HG03064 (cell line): ENCODE results near the gene CEP89.
"Not testable (repeated sequence)": the region's sequence is repeated elsewhere in the genome, so short reads cannot be mapped to it uniquely, and the experiment has no call there.

ENCODE experiments used
- ATAC-seq: cut with Tn5 transposase; IDR thresholded peaks from one replicate; pipeline ENCODE4 v1.9.1; 2021; ENCODE audit warnings: low read depth; ENCODE audit not compliant: unreplicated experiment

The CEP89 gene

GRCh38 chr19:32971715-32972540, at the start of gene CEP89, which contains the start of gene FAAP24:
TSS of gene CEP89 (minus strand) at chr19:32971958. CDS start at chr19:32971874, 84 bp downstream.
TSS of gene FAAP24 (plus strand) at chr19:32972242. CDS start at chr19:32973197, 955 bp downstream.
- ATAC-seq: peak; percentile 96

DNA sequence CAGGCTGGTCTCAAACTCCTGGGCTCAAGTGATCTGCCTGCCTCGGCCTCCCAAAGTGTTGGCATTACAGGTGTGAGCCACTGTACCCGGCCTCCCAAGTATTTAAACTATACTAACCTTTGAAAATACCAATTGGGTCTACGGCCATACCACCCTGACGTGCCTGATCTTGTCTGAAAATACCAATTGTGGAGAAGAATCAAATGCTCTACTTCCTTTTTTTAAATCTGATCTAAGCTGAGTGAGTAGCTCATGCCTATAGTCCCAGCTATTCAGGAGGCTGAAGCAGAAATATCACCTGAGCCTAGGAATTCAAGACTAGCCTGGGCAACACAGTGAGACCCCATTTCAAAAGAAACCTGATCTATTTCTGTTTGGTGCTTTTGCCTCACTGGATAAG, 39.1 kb upstream of the CEP89 start:
- not testable (repeated sequence) for ATAC-seq

DNA sequence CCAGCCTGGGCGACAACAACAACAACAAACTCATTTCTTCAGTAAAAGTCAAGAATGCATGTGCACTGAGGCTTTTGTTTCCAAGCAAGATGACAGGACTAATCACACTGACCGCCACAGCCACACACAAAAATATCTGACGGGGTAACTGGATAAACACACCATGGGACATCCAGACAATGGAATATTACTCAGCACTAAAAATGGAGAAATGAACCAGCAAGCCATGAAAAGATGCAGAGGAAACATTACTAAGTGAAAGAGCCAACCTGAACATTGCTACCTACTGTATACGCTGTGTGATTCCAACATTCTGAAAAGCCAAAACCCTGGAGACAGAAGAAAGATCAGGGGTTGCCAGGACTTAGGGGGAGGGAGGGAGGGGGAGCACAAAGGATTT, 37.0 kb upstream of the CEP89 start:
- no peak for ATAC-seq

DNA sequence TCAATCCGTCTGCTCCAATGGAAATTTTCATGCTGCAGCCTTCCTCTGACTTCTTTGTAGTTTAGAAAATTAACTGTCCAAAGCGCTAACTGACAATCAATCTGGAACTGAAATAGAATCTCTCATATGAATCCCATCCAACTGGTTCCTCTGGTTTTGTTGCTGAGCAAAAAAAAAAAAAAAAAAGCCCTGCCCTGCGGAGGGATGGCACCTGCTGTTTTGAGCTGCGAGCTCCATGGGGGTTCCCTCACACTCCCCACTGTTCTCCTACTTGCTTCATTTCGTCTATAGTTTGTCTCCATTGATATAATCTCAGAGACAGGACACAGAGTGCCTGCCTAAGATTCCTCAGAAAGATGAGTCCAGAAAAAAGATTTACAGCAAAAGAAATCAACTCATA, 33.7 kb upstream of the CEP89 start:
- ATAC-seq: no peak

GRCh38 chr19:33003424-33004024, 31.8 kb upstream of the CEP89 start:
- not testable (repeated sequence) for ATAC-seq

DNA sequence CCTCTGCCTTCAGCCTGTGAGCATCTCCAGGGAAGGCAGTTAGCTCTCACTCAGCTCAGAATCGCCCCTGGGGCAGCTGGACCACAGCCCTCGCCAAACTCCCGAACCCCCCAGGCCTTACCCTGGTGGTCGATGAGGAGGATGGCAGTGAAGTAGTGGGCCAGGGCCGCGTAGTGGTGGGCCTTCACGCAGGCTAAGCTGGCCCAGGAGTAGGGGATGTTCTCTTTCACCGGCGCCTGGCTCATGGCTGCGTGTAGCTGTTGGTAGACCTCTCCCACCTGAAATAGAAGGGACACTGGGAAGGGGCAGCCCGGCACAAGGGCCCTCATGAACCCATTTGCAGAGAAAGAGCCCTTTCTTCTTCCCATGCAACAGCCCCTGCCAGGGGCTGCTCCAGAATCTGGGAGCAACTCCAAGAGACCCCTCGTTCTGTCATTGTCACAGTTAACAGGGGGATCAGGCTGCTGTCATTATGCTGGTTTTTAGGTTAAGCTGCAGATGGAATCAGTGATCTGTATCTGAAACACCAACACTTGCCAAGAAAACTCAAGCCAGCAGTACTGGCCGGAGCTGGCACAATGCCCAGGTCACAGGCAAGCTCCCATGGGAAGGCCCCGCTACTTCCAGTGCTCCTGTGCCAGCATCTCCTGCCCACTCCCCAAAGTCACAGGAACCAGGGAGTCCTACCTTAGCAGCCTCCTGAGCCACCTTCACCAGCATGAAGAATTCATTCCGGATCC, 30.5 kb upstream of the CEP89 start:
- not testable (repeated sequence) for ATAC-seq

DNA sequence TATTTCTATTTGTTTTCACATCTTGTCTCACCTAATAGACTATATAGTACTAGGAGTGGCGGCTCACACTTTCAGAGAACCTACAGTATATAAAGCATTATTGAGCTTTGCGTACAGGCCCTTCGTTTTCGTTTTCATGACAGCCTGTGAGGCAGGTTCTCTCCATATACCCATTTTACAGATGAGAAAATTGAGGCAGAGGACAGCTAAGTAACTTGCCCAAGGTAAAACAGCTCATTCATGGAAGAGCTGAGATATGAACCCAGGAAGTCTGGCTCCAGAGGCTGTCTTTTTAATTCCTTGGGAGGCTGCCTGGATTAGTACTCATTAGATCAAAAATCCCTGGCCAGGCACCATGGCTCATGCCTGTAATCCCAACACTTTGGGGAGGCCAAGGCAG, 29.2 kb upstream of the CEP89 start:
- ATAC-seq: no peak

DNA sequence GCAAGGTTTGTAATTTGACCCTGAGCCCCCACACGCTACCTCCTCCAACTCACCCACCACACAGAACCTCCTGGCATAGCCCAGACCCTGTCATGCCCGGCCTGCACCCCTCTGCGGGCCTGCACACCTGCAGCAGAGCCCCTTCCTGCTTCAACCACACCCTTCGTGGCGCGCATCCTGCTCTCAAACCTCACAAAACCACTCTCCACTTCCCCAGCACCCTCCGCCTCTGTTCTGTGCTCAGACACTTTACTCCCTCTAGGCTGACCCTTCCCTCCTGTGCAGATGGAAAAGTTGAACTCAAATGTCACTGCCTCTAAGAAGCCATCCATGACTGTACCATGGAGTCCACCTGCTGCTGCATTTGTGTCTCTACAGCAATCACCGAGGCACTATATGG, 28.8 kb upstream of the CEP89 start:
- no peak for ATAC-seq

GRCh38 chr19:32998722-32999121, 27.0 kb upstream of the CEP89 start:
- ATAC-seq: no peak

- ATAC-seq: no peak
Measured at GRCh38 chr19:32997716-32998355, 26.1 kb upstream of the CEP89 start.

DNA sequence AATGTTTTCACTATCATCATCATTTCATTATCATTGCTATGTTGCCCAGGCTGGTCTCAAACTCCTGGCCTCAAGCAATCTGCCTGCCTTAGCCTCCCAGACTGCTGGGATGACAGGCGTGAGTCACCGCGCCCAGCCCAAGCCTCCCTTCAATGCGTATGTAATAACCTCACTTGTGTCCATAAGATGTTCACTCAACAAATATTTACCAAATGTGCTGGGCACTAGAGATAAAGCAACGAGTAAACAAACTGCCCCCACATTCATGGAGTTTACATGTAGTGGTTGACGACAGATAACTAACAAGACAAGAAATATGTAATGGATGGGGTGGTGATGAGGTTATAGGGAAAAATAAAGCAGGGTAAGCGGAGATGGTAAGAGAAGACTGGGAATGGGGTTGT, 25.3 kb upstream of the CEP89 start:
- ATAC-seq: not testable (repeated sequence)

- not testable (repeated sequence) for ATAC-seq
Measured at GRCh38 chr19:32995966-32996365, 24.2 kb upstream of the CEP89 start.

DNA sequence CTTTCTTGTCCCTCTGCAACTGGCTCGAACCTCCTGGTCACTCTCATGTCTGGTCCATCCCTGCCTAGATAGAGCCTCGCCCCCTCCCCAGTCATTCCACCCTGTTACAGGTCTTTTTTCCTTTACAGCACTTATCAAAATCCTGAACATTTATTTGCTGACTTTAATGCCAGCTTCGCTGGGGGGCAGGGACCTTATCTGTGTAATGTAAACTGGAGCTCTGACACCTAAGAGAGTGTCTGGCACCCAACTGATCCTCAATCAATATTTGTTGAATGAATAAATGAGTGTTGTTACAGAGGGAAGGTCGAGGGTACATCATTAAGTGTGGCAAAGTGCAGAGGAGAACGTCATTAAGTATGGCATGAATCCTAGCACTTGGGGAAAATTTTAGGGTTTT, 17.0 kb upstream of the CEP89 start:
- ATAC-seq: no peak

DNA sequence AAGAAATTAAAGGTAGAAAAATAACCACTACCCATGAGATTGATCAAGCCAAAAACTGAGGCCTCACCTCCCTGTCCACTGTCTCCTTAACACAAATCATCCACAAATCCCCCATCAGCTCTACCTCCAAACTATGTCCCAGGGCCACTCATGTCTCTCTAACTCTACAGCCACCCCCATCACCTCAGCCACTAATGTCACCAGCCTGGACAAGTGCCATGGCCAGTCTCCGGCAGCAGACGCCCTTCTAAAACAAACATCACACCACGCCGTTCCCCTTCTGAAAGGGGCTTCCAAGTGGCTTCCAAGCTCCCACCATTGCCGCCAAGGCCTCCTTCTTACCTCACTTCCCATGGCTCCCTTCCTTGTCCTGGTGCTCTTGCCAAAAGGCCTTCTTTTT, 16.5 kb upstream of the CEP89 start:
- ATAC-seq: not testable (repeated sequence)

- ATAC-seq: not testable (repeated sequence)
Measured at GRCh38 chr19:32982488-32982887, 10.7 kb upstream of the CEP89 start.

GRCh38 chr19:32979807-32980206, 8.0 kb upstream of the CEP89 start:
- not testable (repeated sequence) for ATAC-seq

GRCh38 chr19:32977813-32978212, 6.1 kb upstream of the CEP89 start:
- ATAC-seq: not testable (repeated sequence)

DNA sequence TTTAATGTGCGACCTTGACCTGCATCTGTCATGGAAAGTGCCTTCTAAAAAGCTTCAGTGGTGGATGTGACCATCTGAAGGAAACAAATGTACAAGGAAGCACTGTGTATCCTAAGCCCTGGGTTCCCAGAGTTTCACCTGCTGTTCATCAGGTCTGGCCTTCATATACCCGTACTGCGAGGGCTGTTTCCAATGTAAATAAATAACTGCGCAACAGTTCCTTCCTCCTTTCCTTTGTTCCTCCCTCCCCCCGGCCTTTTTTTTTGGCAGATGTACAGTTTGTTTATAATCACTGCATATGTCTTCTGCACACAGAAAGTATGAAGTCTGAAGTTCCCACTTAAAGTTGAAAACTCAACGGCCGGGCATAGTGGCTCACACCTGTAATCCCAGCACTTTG, 5.5 kb upstream of the CEP89 start:
- no peak for ATAC-seq

DNA sequence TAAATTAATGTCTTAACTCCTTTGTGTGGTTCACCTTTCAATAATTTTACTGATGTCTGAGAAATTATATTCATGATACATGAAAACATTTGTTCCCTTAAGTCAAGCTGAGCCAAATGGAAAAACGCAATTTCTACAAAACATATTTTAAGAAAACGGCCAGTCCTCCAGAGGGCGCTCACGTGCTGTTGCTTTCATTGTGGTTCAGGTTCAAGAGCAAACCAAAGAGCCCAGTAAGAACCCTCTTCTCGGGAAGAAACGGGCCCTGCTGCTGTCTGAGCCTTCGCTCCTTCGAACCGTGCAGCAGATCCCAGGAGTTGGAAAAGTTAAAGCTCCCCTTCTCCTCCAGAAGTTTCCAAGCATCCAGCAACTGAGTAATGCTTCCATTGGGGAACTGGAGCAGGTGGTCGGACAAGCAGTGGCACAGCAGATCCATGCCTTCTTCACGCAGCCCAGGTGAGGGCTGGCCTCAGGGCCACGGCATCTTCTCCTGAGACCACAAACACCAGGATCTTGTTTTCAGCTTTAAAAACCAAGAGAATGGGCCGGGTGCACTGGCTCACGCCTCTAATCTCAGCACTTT, 4.6 kb upstream of the CEP89 start:
- ATAC-seq: no peak

DNA sequence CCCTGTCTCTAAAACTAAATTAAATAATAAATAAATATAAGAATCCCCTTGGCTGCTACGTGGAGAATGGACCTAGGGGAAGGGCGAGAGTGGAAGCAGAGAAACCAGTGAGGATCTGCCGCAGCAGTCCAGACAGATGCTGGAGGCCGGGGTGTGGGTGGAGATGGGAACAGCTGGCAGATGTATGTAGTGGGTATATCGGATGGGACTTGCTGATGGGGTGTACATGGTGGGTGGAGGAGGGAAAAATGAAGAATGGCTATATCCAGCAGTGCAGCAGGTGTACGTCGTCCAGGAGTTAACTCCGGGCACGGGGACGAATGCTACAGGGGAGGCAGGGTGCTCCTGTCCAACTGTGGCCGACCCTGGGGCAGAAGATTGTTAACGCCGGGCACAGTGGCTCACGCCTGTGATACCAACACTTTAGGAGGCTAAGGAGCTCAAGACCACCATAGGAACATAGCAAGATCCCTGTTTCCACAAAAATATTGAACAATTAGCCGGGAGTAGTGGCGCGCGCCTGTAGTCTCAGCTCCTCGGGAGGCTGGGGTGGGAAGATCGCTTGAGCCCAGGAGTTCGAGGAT, 654 bp downstream of the CEP89 start:
- no peak for ATAC-seq
